Aorta (tissue), 5 donors: ENCODE results near the gene CELF4. TPM values are rescaled to one million over a fixed set of nuclear protein-coding genes. Genes with fewer than 3 reads are reported as not detected.

Experiments used
- ATAC-seq: fragments of 200-7000 bp; cut with Tn5 transposase; one replicate; pipeline ENCODE4 v1.9.1; 2022; ENCODE audit warnings: moderate library complexity; ENCODE audit not compliant: low FRiP score
- DNase-seq, 2 donors: peaks; one replicate each; pipeline ENCODE4 v3.0.0-alpha.2; 2020
- H3K27ac ChIP-seq, 2 donors: one replicate each; pipeline ENCODE4 v1.5.1; 2013; ENCODE audit warnings: low read length in 2 of 2, mild to moderate bottlenecking in 2 of 2, moderate library complexity in 2 of 2, control low read depth in 1 of 2, inconsistent platforms in 1 of 2, low read depth in 1 of 2
- H3K27me3 ChIP-seq, 2 donors: one replicate each; pipeline ENCODE4 v1.6.1; 2013; ENCODE audit warnings: control low read depth in 1 of 2, low read length in 1 of 2, mild to moderate bottlenecking in 1 of 2, moderate library complexity in 1 of 2; ENCODE audit not compliant: insufficient read depth in 2 of 2, control insufficient read depth in 1 of 2
- H3K36me3 ChIP-seq, 2 donors: one replicate each; pipeline ENCODE4 v1.6.1; 2013; ENCODE audit warnings: control low read depth in 1 of 2, low read length in 1 of 2, mild to moderate bottlenecking in 1 of 2; ENCODE audit not compliant: insufficient read depth in 2 of 2, control insufficient read depth in 1 of 2
- H3K4me1 ChIP-seq, 2 donors: one replicate each; pipeline ENCODE4 v1.6.1; 2013; ENCODE audit warnings: low read length in 2 of 2, control low read depth in 1 of 2, mild to moderate bottlenecking in 1 of 2, moderate library complexity in 1 of 2; ENCODE audit not compliant: insufficient read depth in 2 of 2, control insufficient read depth in 1 of 2
- H3K4me3 ChIP-seq, 2 donors: one replicate each; pipeline ENCODE4 v1.5.1; 2013; ENCODE audit warnings: low read length in 2 of 2, control low read depth in 1 of 2, mild to moderate bottlenecking in 1 of 2
- H3K9me3 ChIP-seq: one replicate; pipeline ENCODE4 v1.6.1; 2013; ENCODE audit warnings: mild to moderate bottlenecking, low read length; ENCODE audit not compliant: control insufficient read depth
- WGBS, 2 donors: extraction: QIAGEN DNeasy Blood & Tissue Kit; methylation state at CpG; one replicate each; pipeline ENCODE4 v1.1.7; 2013; 5-methylcytosine and 5-hydroxymethylcytosine counted together
- intact Hi-C, 2 donors: fragments of 100-400 bp; cut with DNase I; formaldehyde crosslinking; loops; one replicate each; pipeline versions ENCODE4 v1.14.2 to v1.15.0; 2022
- polyA plus RNA-seq, 2 donors: library from polyadenylated mRNA; stranded (reverse); fragments of 200-250 nt; gene quantifications; one replicate each; pipeline ENCODE4 v1.2.3, GENCODE V29; 2013
- total RNA-seq, 2 donors: library from RNA; stranded (reverse); fragmentation: NEBNext Ultra II Directional; extraction: Animal tissue kit (Norgen Biotek cat#: 25700); gene quantifications; one replicate each; pipeline ENCODE4 v1.2.1, GENCODE V29; 2021
- donor health status: healthy with polysubstance abuse.
- donor health status: Bipolar disorder and iron deficiency.
- donor health status: DM: no; HTN: no; CAD: no.
- donor health status: DM: no; HTN: no; CAD: no.
- donor health status: DM: yes; HTN: yes; CAD: no.

The CELF4 gene
- total and polyA plus RNA-seq, 4 donors = 0.51 TPM; not detected in 3

DNA sequence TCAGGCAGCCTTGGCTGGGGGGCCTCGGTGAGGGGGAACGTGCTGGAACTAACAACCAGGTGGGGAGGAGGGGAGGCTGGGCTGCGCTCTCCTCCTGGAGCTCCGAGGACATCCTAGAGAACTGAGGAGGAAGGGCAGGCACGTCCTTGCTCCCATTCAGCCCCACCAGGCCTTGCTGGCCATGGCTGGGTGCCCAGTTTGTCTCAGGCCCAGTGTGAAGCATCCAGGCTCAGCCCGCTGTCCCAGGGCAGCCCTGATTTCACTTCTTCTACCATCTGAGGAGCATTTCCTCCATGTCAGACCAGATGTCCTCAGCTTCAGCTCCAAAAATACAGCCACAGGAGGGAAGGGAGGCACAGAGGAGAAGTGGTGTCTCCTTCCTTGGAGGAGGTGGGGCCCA lies 125.4 kb downstream of the CELF4 start:
- peaks cover 1% of the 10 kb centered on the region for H3K9me3 ChIP-seq
- intact Hi-C loops = no loop called here

DNA sequence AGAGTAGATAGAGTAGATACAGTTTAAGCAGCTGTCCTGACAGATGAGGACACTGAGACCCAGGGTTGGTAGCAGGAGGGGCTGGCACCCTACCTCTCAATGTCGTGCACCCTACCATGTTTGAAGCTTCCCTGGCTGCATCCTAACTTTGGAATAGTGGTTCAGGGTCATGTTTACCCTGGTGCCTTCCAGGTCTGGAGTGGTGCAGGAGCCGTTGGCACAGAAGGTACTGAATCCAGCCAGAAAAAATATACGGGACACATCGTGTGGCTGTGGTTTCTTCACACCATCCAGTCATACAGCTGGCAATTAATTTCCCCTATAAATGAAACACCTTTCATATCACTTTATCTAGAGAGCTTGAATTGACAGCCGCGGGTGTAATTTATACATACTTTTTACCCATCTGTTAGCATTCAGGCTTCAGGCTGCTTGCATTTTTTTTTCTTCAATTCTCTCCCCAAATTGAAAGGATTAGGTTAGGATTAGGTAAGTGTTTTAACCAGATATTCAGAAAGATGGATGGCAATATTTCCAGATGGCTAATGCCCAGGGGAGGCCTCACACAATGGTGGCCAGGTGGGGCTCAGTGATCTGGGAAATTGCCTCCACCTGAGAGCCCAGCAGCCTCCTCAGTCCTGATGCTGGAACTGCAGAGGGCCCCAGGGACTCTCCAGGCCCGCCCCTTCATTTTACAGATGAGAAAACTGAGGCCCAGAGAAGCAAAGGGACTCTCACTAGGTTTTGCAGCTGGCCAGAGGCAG lies 127.0 kb downstream of the CELF4 start:
- DNase-seq (no peak), ATAC-seq (no peak)
- Histone ChIP-seq H3K4me1 (no peaks in the 10 kb centered on the region), H3K36me3 (no peaks in the 10 kb centered on the region), H3K4me3 (no peak overlapping the region), H3K9me3 (peaks cover 1% of the 10 kb centered on the region), H3K27me3 (no peaks in the 10 kb centered on the region), H3K27ac (no peak overlapping the region)
- 61 to 69% methylated on average over 7 of the region's 7 CpGs for WGBS, 2 donors
- intact Hi-C loops = no loop called here

More for the DNA sequence above, 125.4 kb downstream of the CELF4 start:
- DNase-seq (no peak), ATAC-seq (no peak)
- no peaks in the 10 kb centered on the region for H3K4me1 ChIP-seq
- no peaks in the 10 kb centered on the region for H3K36me3 ChIP-seq
- 72 to 78% methylated on average over 6 of the region's 6 CpGs for WGBS, 2 donors
- H3K27me3 ChIP-seq = no peaks in the 10 kb centered on the region
- H3K4me3 ChIP-seq = no peak overlapping the region
- H3K27ac ChIP-seq = no peak overlapping the region

DNA sequence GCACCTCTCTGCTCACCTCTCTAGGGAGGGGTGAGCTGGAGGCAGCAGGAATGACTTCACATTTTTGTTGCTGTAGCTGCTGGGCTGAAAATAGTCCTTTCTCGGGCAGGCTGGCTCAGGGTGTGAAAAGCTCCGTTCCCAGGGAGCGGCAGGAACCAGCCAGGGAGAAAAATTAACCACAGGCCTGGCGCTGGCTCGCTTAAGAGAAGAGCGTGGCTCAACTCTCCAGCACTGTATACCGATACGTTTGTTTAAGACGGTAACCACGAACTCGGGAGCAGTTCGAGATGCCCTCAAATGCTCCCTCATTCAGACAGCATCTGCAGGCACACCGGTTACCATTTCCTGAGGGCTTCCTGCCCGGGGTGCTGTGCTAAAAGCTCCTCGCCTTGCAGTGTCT lies 129.6 kb downstream of the CELF4 start:
- Histone ChIP-seq H3K27ac (no peak overlapping the region), H3K4me3 (no peak overlapping the region), H3K9me3 (peaks cover 1% of the 10 kb centered on the region), H3K4me1 (no peaks in the 10 kb centered on the region), H3K36me3 (no peaks in the 10 kb centered on the region), H3K27me3 (no peaks in the 10 kb centered on the region)
- WGBS, 2 donors = 7 to 15% methylated on average over 15 of the region's 15 CpGs
- no peak for ATAC-seq
- intact Hi-C loops = no loop called here
- DNase-seq = no peak

DNA sequence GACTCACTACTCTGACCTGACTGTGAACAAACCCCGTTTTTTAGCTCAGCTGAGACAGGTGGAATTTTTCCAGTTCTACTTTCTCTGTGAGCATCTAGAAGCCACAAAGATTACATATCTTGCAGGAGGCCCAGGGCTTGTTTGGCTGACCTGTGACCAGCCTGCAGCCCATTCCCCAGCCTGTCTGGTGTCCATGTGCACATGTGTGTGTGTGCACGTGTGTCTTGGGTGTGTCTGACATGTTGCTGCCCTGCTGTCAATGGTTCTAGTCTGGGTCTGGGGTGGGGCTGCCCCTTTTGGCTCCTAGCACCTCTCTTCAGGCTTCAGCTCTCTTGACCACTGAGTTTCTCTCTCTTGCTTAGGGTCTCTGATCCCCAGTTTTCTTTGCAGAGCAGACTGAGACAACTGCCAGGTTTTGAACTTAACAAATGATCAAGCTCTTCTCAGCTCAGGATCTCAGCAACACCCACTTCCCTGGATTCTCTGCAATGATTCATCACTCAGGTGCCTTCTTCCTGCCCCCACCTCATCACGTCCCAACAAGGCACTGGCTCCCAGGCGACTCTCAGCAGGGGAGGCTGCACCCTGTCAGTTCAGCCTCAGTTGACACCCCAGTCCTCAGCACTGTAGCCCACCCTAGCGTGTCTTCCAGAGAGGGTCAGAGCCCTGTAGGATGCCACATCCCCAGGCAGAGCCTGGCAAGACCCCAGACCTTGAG lies 130.3 kb downstream of the CELF4 start:
- H3K4me3 ChIP-seq = no peak overlapping the region
- peaks cover 1% of the 10 kb centered on the region for H3K9me3 ChIP-seq
- no peaks in the 10 kb centered on the region for H3K36me3 ChIP-seq
- H3K27ac ChIP-seq = no peak overlapping the region
- ATAC-seq = no peak
- DNase-seq = no peak
- no peaks in the 10 kb centered on the region for H3K4me1 ChIP-seq
- H3K27me3 ChIP-seq = no peaks in the 10 kb centered on the region
- intact Hi-C loops = no loop called here
- WGBS, 2 donors = 82 to 84% methylated on average over 5 of the region's 5 CpGs

DNA sequence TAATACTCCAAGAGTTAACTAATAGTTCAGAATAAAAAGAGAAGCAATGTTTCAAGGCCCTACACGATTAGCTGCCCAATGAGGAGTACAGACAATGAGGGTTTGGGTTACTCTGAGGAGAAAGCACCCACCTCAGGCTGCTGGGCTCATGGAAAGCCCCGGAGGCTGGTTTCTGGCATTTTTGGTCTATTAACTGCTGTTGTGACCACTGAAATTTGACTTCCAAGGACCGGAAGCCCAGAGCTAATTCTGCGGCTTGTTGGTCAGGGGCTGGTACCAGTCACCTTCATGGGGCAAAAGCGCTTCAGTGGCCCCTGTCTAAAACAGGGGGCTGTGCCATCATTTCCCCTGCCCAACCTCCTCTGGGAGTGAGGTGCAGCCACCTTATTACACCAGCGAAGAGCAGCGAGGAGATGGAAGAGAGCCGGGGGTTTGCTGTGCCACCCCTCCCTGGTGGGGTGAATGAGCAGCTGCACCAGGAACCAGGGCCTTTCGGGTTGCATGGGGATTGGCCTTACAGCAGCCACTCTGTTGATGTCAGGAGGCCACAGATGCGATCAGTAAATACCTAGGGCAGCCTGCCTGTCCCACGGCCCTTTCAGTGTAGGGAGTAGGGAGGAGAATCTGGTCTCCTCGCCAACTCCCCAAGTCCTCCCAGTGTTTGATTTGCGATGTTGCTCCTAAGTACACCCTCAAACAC lies 131.3 kb downstream of the CELF4 start:
- no peak for DNase-seq
- no peaks in the 10 kb centered on the region for H3K36me3 ChIP-seq
- intact Hi-C loops = no loop called here
- no peak overlapping the region for H3K27ac ChIP-seq
- no peaks in the 10 kb centered on the region for H3K27me3 ChIP-seq
- H3K4me1 ChIP-seq = no peaks in the 10 kb centered on the region
- H3K9me3 ChIP-seq = peaks cover 1% of the 10 kb centered on the region
- ATAC-seq = no peak
- 93 to 94% methylated on average over 13 of the region's 13 CpGs for WGBS, 2 donors
- H3K4me3 ChIP-seq = no peak overlapping the region

DNA sequence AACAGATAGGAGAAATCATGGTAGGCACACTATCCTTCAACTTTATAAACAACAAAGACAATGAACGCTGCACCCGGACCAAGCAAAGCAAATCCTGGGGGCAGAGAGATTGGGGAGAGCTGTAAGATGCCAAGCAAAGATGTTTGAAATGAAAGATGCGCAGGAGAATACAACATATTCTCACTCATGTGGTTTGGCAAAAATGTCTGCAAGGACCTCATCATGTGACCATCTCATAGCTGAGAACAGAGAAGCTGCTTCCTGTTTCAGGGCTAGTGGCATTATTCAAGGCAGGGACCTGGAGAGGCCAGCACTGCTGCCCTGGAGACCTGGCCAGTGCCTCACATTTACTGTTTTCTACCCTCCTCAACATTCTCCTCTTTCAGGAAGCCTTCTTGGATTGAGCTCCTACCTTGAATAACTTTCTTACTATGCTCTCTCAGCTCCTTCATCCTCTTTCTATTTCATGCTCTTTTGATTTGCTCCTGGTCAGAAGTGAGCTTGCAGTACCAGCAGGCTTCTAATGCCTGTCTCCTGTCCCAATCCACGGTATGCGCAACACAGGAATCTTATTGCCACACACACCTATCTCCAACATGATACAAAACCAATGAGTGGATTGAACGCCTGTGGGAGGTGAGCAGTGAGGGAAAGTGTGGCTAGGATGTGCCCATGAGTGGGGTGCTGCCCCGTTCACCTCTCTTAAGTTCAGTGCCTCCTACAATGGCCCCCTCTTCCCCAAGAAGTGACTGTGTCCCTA lies 133.0 kb downstream of the CELF4 start:
- Histone ChIP-seq H3K27me3 (no peaks in the 10 kb centered on the region), H3K4me3 (no peak overlapping the region), H3K27ac (no peak overlapping the region), H3K4me1 (no peaks in the 10 kb centered on the region), H3K9me3 (no peaks in the 10 kb centered on the region), H3K36me3 (no peaks in the 10 kb centered on the region)
- DNase-seq (no peak), ATAC-seq (no peak)
- intact Hi-C loops = no loop called here
- WGBS, 2 donors = 94 to 98% methylated on average over 7 of the region's 7 CpGs

DNA sequence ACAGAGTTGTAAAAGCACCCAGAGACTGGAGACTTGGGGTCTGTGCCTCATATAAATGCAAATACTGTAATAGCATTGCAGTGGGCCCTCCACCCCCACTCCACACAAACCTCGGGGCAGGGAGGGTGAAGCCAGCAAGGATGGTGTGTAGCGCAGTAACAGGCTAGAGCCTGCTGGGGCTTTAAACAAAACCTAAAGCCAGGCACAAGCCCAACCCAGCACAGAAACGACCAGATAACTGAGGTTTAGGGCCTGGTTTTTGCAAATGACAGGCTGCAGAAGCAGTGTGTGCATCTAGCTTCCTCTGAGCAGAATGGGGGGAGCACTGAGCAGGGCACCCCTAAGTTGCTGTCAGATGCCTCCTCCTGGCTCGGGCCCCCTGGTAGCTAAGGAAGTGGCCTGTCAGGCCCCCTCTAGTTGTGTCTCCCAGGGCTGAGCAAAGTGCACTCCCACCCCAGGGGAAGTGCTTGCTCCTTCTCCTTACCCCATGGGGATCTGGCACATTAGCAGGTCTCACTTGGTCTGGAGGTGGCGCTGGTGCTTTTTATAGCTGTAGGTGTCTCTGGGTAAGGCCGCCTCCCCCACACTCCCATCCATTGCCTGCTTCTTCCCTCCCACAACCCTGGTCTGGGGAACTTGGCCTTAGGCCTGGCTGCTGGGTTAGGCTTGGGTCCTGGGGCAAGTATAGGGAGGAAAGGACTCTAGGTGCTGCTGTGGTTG lies 135.1 kb downstream of the CELF4 start:
- Histone ChIP-seq H3K27ac (no peak overlapping the region), H3K4me1 (no peaks in the 10 kb centered on the region), H3K36me3 (no peaks in the 10 kb centered on the region), H3K9me3 (no peaks in the 10 kb centered on the region), H3K4me3 (no peak overlapping the region), H3K27me3 (no peaks in the 10 kb centered on the region)
- ATAC-seq (no peak), DNase-seq (no peak)
- intact Hi-C loops = no loop called here
- WGBS, 2 donors = 67 to 69% methylated on average over 6 of the region's 6 CpGs

DNA sequence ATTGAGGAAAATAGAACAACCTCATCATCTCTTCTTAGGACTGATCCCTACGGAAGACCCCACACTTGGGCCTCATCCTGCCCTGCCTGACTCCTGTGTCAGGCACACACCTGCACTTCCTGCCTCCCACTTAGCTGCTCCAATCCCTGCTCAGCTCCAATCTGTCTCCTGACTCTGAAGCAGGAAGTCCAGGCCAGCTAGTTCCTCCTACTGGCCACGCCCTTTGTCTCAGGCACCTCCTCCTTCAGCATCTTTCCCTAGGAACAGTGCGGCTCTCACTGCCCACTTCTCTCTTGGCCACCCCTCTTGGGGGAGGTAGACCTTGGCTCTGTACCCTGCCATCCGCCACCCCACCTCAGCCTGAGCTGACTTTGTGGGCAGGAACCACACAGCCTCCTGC lies 135.8 kb downstream of the CELF4 start:
- 92 to 97% methylated on average over 4 of the region's 4 CpGs for WGBS, 2 donors
- no peaks in the 10 kb centered on the region for H3K27me3 ChIP-seq
- DNase-seq = no peak
- no peaks in the 10 kb centered on the region for H3K4me1 ChIP-seq
- H3K4me3 ChIP-seq = no peak overlapping the region
- H3K27ac ChIP-seq = no peak overlapping the region
- no peak for ATAC-seq
- H3K36me3 ChIP-seq = no peaks in the 10 kb centered on the region
- no peaks in the 10 kb centered on the region for H3K9me3 ChIP-seq
- intact Hi-C loops = loop anchor here in 1 of 2 donors (10.0 kb wide), 1 partner anchor 75 kb away; no protein-coding TSS in a partner anchor
